ENCODE data around the gene LDLRAD4. TPM values are rescaled to one million over a fixed set of nuclear protein-coding genes. Genes with fewer than 3 reads are reported as not detected.

Gene LDLRAD4
- total and polyA plus RNA-seq, 2 donors (not counting 1 experiment from before 2014, with no cell fraction given), result 13.9 to 35.7 TPM

- WGBS (ENCODE audit: insufficient coverage), result 63% methylated on average over 7 of the region's 8 CpGs
- H3K9ac ChIP-seq (ENCODE audit: low read length), result no peak overlapping the region
- CTCF ChIA-PET, result no interaction called here
Observed at GRCh38 chr18:13260197-13260934, 41.8 kb downstream of the LDLRAD4 start.

More at GRCh38 chr18:13260197-13260934, 41.8 kb downstream of the LDLRAD4 start:
- no peak overlapping the region for H3K4me2 ChIP-seq (replicated peaks; ENCODE audit: low read depth, low read length, poor library complexity, severe bottlenecking)
- Mint-ChIP-seq H3K4me1 (peaks cover 5% of the 10 kb centered on the region), H3K27ac (no peak overlapping the region), H3K4me3 (no peak overlapping the region), H3K27me3 (peaks cover 24% of the 10 kb centered on the region), H3K9me3 (ENCODE audit: insufficient read depth) (no peaks in the 10 kb centered on the region)
- ATAC-seq (ENCODE audit: low read depth), result no peak
- DNase-seq, result no peak
- no peak overlapping the region for H3K4me3 ChIP-seq (ENCODE audit: control extremely low read depth in 1 of 5, extremely low read depth in 1 of 5, insufficient read depth in 1 of 5, low read depth in 2 of 5, low read length in 4 of 5)
- POLR2A ChIA-PET, result no interaction called here
- H3K9me3 ChIP-seq (ENCODE audit: control extremely low read depth in 1 of 3, control insufficient read depth in 2 of 3, insufficient read depth in 1 of 3, low read length in 2 of 3), result peaks cover 0 to 5% (median 0%) of the 10 kb centered on the region in 3 donors
- H3K4me1 ChIP-seq (ENCODE audit: control insufficient read depth in 2 of 2, insufficient read depth in 2 of 2, low read length in 2 of 2), result peaks cover 4 to 11% of the 10 kb centered on the region in 2 donors
- no peaks in the 10 kb centered on the region for H3K79me2 ChIP-seq (ENCODE audit: control insufficient read depth, insufficient read depth, low read length)
- H3K36me3 ChIP-seq (replicated peaks in 1 of 2; ENCODE audit: control extremely low read depth in 1 of 2, control insufficient read depth in 1 of 2, extremely low read depth in 1 of 2, insufficient read depth in 2 of 2, low read length in 1 of 2), result no peaks in the 10 kb centered on the region
- no peak overlapping the region for H2AFZ ChIP-seq (ENCODE audit: insufficient read depth, low read depth, low read length, poor library complexity, severe bottlenecking)
- peaks cover 0 to 16% (median 1%) of the 10 kb centered on the region in 4 experiments for H3K27me3 ChIP-seq (replicated peaks in 1 of 4; ENCODE audit: control extremely low read depth in 1 of 4, control insufficient read depth in 3 of 4, insufficient read depth in 4 of 4, low read length in 3 of 4)
- TF ChIP-seq EZH2 (IDR thresholded peaks at IDR 0.05; ENCODE audit: borderline replicate concordance, insufficient read depth, low read depth, low read length, poor library complexity, severe bottlenecking), result no peak
- TF ChIP-seq CTCF (IDR thresholded peaks at IDR 0.05), result no peak
- no peak overlapping the region for H3K27ac ChIP-seq (ENCODE audit: low read length in 2 of 2)
- intact Hi-C loops (cut with micrococcal nuclease), result no loop called here
- H4K20me1 ChIP-seq (ENCODE audit: control insufficient read depth, insufficient read depth, low read length, poor library complexity, severe bottlenecking), result no peaks in the 10 kb centered on the region
